NCI-H2171 treated with DMSO at 0.1 percent for 48 hours (cell line): Measurements from ENCODE around the gene DNAJA4.

Experiments
- DNase-seq: peaks from one replicate; lab custom pipeline; 2025; lab: John Stamatoyannopoulos, UW

Gene DNAJA4

DNA sequence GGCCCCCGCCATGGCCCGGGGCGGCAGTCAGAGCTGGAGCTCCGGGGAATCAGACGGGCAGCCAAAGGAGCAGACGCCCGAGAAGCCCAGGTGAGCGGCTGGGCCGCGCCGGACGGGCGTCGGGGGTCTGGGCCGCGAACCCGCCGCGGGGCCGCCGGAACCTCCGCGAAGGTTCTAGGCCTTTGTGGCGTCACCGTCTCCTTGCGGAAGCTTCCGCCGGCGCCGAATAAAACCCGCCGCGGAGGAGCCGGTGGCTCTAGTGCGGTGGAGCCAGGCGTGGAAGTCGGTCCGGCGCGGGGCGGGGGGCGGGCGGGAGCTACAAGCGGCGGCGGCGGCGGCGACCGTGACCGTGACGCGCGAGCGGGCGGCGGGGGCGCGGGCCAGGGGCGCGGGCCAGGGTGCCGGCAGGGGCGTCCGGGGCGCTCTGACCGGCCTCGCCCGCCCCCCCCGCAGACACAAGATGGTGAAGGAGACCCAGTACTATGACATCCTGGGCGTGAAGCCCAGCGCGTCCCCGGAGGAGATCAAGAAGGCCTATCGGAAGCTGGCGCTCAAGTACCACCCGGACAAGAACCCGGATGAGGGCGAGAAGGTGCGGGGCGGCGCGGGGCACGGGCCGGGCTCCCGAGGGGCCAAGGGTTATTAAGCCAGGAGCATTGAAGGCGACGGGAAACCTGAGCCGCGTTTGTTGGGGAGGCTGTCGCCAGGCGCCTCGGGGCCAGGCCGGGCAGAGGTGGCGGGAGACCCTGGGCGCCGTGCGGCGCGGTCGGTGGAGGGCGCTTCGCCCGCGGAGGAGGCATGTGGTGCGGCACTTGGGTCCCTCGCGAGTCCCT lies at the start of gene DNAJA4:
Gene DNAJA4, plus strand, starts transcription at position 259 of the 833 bp plus-strand sequence. Its CDS starts 202 bp downstream, at position 461.
- DNase-seq = no peak

DNA sequence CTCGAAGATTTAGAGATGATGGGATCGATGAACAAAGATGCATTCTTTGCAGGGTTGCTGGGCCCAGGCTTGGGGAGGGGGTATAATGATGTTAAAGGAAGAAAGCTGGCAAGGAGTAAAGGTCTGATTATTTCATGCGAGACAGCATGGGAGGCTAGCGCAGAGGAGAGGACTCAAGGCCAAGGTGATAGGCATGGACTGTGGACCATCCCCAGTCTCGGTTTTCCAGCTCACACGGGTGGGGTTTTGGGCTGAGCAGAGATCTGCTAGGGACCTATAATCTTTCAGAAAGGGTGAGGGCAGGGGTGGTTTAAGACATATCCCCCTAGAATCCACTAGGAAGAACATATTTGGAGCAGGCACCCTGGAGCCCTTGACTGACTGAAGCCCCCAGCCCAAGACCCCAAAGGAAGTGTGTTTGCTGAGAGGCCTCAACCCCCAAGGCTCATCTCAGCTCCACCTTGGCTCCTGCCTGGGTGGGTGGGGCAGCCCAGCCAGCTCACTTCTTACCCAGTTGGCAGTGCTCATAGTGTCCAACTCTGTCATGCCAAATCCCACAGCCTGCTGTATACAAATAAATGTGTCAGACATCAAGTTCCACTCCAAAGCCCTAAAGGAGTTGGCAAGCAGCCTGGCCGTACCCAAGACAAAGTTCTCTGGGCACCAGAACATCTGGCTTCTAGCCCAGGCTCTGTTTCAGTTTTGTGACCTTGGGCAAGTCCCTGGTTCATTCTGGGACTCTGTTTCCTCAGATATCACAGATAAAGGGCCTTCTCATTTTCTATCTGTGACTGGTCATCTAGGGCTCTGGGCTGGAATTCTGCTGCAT lies 47.9 kb upstream of the DNAJA4 start:
- no peak for DNase-seq

DNA sequence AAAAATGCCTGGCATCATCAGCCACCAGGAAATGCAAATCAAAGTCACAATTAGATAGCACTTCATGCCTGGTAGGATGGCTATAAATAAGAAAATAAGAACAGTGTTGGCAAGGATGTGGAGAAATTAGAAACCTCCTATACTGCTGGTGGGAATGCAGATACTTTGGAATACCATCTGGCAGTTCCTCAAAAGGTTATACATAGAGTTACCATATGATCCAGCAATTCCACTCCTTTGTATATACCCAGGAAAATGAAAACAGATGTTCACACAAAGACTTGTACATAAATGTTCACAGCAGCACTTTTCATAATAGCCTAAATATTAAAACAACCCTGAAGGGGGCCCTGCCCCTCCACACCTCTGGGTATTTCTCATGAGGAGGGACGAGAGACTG lies 43.6 kb upstream of the DNAJA4 start:
- DNase-seq = peak; percentile 96

DNA sequence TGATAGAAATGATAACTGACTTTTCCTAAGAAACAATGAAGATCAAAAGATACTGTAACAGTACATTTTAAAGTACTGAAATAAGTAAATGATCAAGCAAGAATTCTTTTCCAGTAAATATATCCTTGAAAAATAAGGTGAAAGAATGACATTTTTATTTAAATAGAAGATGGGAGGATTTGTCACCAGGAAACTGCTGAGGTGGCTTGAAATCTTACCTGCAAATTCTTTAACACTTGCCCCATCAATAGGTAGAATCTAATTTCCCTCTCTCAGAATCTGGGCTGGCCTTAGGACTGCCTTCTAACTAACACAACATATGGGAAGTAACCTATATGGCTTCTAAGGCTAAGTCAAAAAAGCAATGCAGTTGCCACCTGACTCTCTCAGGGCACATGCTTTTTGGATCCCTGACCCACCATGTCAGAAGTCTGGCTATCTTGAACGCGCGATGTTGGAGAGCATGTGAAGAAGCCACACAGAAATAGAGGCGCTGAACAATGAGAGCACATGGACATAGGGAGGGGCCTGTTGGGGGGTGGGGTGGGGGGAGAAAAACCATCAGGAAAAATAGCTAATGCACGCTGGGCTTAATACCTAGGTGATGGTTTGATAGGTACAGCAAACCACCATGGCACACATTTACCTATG lies 41.5 kb upstream of the DNAJA4 start:
- DNase-seq = no peak

DNA sequence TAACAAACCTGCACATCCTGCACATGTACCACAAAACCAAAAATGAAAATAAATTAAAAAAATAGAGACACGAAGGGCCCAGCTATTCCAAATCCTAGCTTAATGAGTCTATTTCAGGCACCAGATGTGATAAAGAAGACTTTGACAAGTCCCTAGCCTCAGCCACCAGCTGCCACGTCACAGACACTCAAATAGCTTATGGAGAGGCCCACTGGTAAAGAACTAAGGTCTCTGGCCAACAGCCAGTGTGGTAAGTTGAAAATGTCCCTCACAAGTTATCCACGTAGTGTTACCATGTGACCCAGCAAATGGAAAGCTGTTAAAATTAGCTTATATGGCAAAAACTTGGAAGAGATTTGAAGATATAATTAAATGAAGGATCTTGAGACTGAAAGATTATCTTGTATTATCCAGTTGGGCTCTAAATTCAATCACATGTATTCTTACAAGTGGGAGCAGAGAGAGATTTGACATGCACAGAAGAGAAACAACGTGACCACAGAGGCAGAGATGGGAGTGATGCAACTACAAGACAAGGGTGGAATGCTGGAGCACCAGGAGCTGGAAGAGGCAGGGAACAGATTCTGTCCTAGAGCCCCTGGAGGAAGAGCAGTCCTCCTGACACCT lies 40.9 kb upstream of the DNAJA4 start:
- peak; percentile 63 for DNase-seq

DNA sequence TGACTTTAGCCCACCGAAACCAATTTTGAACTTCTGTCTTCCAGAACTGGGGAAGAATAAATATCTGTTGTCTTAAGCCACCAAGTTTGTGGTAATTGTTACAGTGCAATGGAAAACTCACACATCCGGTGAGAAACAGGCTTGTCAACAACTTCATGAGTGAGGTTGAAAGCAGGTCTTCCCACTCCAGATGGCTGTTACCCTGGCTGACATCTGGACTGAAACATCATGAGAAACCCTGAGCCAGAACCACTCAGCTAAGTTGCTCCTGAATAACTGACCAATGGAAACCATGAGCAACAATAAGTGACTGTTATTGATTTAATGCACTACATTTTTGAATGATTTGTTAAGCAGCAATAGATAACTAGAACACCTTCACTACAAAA lies 40.3 kb upstream of the DNAJA4 start:
- no peak for DNase-seq

DNA sequence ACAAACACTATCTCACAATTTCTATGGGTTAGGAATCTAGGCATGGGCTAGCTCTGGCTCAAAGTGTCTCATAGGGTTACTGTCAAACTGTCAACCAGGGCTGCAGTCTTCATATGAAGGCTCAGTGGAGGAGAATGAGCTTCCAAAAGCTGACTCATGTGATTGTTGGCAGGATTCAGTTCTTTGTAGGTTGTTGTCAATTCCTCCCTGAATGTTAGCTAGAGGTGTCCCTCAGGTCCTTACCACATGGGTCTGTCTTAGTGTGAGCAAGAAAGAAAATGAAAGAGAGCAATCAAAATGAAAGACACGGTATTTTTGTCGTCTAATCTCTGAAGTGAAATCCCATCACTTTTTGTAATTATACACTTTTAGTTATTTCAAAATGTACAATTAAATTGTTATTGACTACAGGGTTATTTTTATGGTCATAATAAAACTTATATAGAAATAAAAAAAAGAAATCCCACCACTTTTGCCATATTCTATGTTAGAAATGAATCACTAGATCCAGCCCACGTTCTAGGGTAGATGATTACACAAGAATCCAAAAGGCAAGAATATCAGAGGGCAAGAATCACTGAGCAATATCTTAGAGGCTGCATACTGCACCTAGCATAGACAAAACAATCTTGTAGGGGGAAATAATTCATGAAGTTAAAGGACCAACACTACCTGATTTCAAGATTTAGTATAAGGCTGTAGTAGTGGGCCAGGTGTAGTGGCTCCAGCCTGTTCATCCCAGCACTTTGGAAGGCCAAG lies 38.4 kb upstream of the DNAJA4 start:
- DNase-seq = no peak

DNA sequence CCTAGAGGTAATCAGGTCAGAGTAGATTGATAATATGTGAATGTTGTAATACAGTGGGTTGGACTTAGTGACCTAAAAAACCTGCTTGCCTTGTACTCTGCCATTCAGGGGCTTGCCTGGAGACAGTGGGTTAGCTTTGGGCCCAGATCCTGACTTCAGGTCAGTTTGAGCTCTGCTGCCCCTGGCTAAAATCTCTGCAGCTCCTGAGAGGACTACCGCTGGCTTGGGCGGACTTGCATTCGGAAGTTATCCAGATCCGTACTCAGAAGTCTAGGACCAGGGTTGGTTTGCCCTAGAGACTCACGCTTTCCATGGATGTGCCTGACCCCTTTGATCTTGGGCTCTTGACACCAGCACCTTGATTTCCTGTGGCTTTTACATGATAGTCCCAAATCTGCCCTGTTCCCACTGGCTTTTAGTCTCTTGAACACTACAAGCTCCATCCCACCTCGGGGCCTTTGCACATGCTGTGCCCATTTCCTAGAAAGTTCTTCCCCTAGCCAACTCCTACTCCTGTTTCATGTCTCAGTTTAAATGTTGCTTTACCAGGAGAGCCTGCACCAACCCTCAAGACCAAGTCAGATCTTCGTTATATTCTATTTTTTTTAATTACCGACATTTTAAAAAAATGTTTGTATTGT lies 35.9 kb upstream of the DNAJA4 start:
- no peak for DNase-seq

DNA sequence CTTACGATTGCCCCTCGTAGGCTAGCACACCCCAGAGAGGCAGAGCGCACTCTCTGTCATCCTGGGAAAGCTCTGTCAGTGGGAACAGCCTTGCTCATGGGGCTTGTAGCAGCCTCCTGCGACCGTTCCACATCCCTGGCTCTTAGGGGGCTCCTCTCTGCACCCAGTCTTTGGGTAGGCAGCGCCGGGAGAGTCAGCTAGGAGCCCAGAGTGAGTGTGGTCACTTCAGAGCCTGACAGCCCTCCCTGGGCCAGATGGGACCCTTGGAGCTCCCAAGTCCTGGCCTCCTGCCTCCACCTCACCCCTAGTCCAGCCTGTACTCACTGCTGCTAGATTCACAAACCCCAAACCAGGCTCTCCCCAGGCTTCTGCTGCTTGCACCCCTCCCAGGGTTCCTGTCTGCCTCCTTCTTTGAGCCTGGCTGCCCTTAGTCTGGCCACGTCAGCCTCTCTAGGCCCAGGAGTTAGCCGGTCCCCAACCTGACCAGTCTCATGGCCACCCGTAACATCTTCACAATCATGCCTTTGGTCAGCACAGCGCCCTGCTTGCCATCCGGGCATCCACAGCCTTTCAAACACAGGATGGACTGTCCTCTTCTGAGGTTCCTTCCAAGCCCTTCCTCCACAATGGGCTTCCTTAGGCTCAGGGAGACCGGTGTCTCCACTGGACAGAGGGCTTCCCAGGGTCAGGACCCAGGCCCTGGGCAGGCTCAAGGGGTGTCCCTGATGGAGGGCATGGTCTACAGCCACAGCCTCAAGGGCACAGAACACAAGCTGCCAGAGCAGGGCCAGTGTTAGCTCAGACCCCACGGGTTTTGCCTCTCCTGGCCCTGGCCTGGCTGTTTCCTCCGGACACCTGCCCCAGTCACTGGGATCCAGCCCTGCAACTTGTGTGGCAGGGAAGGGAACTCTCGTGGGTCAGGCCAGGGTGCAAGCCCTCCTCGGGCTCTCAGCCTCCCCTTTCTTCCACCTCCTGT lies 34.6 kb upstream of the DNAJA4 start:
- no peak for DNase-seq

DNA sequence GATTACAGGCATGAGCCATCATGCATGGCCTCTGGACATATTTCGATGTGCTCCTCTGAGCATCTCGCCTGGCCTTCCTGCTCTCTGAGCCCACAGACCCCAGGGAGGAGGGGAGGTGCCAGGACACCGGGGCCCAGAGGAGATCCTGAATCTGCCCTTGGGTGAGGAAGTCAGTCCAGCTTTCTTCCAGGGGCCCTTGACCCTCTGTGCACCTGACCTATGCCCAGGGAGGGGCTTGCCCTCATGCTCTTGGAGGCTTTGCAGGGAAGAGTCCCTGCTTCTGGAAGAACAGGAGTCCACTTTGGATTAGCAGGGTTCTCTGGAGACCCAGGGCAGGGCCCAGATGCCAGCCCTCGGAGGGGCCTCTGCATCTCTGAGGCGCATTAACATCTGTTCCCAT lies 31.4 kb upstream of the DNAJA4 start:
- DNase-seq = no peak

DNA sequence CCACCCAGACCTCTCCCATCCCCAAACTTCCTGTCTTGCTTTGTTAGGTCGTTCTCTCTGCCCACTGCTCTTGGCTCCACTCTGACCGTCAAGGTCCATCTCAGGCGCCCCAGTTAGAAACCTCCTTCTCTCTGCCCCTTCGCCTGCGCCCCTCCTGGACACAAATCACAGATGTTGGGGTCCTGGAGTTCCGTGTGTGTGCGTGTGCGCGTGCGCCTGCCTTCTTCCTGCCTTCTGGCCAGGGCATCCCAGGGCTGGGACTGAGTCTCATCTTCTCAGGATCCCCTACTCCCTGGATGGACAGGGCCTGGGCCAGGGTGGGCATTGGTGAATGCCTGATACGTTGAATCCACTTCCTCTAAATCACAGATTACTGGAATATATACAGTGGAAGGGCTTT lies 30.9 kb upstream of the DNAJA4 start:
- no peak for DNase-seq

DNA sequence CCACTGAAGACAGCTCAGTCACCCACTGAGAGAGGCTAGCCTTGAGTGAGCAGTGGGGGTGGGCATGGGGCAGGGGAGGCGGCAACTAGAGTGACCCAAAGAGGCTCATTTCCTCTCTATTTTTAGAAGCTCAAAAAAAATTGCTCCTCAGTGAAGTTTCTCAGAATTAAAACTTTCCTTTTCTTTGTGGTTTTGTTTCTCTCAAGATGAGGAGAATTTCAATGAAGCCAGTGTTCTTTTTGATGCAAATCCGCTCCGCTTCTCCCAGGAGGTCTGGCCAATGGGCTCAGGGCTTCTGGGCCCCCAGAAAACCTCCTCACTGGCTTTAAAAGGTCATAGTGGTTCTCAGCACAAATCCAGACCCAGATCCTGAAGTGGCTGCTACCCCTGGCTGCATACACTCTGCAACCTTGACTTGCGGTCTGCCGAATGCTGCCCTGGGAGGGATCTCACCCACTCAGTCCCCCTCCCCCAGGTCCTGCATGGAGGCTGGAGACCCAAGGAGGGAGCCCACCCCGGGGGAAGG lies 29.8 kb upstream of the DNAJA4 start, which contains the start of gene ACSBG1:
Gene ACSBG1, minus strand, starts transcription at position 51 of the 526 bp plus-strand sequence. CDS start 64 bp downstream, outside the sequence.
- no peak for DNase-seq

DNA sequence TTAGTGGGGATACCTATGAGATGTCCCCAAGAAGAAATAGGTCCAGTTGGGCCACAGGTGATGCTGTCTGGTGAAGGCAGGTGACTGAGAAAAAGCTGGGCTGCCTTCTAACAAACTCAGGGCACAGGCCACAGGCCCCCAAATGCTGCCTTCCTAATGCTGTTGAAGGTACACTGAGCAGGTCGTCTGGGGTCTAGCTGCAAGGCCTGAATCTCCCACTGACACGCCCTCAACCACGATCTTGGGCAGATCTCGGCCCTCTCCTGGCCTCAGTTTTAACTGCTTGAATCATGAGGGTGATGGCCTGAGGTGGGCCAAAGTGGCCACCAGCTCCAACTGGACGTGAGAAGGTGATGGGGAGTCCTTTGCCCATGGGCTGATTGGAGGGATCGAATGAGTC lies 27.9 kb upstream of the DNAJA4 start:
- no peak for DNase-seq

DNA sequence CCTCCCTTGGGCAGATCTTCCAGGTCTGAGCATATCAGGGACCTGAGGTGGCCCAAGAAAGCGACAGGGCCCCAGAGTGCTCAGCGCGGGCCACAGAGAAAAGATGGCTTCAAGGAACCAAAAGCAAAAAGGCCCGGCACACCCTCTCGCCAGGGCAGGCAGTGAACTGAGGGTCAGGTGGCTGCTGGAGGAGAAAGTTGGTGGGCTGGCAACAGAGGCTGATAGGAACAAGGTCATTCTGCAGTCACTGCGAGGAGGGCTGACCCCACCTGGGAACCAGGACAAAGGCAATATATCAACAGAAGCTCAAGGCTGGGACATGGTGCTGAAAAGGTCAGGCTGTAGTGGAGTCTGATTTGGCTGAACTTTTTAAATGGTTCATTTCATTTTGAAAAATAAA lies 27.2 kb upstream of the DNAJA4 start:
- DNase-seq = no peak

DNA sequence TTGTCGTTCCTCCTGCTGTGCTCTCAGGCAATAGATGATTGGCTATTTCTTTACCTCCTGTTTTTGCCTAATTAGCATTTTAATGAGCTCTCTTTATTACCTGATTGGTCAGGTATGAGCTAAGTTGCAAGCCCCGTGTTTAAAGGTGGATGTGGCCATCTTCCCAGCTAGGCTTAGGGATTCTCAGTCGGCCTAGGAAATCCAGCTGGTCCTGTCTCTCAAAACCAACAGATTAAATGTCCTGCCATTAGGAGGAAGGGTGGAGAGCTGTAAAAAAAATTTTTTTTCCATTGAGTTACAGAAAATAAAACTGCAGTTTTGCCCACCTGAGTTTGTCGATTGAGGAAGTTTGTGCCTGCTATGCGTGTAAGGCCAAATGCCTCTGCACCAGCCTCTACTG lies 24.6 kb upstream of the DNAJA4 start:
- no peak for DNase-seq

DNA sequence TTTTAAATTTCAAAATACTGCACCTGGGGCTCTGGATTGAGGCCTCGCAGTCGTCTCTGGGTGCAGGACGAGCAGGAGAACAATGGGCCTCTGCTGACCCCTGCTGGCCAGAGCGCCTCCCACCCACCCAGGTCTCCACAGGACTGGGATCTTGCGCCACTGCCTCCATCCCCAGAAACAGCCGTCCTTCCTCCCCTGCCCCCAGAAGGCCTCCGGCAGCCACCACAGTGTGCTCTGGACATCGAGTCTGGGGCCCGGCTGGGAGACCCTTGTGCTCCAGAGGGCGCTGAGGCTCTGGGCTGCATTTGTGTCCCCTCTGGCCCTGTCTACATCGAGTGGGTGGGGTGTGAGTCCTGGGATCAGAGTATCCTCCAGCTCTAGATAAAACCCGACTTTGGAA lies 23.3 kb upstream of the DNAJA4 start:
- peak; percentile 79 for DNase-seq

DNA sequence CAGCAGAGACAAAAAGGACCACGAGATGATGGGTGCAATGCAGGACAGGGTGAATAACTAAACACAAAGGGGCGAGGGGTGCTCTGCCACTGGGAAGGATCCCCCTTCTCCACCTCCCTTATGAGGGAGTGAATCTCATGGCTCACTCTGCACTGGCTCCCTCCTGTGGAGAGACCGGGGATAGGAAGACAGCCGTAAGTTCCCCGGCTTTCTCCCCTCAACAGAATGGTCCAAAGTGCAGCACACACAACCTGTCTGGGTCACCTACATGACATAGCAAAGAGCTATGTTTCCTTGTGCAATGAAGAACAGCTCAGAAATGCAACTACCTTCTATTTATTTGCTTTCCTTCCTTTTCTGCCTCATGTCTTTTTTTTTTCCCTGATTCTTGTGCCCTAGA lies 22.2 kb upstream of the DNAJA4 start:
- no peak for DNase-seq

DNA sequence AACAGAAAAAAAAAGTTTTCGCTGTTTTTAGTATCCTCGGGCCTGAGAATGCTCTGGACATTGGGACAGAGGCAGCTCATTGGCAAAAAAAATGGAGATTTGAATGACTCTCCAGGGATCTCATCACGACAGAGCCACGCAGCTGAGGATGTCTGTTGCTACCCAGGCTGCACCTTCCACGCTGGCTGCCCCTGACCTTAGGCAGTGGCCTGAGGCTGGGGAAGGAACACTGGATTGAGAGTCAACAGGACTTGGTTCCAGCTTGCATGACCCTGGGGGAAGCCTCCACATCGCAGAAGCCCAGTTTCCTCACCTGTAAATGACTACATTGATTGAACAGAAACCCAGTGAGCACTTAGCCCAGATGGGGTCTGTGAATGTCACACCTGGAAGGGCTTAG lies 21.3 kb upstream of the DNAJA4 start:
- no peak for DNase-seq

DNA sequence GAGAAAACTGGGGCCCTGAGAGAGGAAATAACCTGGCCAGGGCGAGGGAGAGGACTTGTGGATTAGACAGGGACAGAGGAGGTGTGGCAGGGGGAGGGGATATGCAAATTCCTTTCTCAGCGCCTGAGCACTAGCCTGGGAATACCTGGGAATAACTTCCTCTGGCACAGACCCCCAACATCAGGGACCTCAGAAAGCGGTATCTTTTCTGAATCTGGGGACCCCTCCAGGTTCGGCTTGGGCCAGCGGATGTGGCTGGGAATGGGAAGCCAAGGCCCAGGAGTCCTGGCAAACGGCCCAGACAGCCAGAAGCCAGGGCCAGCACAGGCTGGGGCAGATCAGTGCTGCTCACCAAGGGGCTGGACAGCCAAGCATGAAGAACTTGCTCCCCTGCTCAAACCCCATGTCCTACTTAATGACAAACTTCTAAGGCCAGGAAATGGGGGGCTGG lies 20.8 kb upstream of the DNAJA4 start:
- DNase-seq = no peak
